HG02852 (cell line): ENCODE measurements around the gene BRIP1.

Experiments used
- ATAC-seq: cut with Tn5 transposase; IDR thresholded peaks from one replicate; pipeline ENCODE4 v1.9.1; 2021; ENCODE audit warnings: mild to moderate bottlenecking, moderate library complexity; ENCODE audit not compliant: unreplicated experiment

The BRIP1 gene

GRCh38 chr17:61768405-61768804 lies 94.9 kb downstream of the BRIP1 start:
- ATAC-seq, result no peak

- no peak for ATAC-seq
Measured at GRCh38 chr17:61766520-61766919, 96.8 kb downstream of the BRIP1 start.

GRCh38 chr17:61764846-61765245 lies 98.5 kb downstream of the BRIP1 start:
- ATAC-seq, result no peak

- no peak for ATAC-seq
Measured at GRCh38 chr17:61761827-61762226, 101.5 kb downstream of the BRIP1 start.

GRCh38 chr17:61759362-61759761 lies 104.0 kb downstream of the BRIP1 start:
- no peak for ATAC-seq

- no peak for ATAC-seq
Measured at GRCh38 chr17:61758430-61758829, 104.9 kb downstream of the BRIP1 start.

GRCh38 chr17:61757168-61757567 lies 106.2 kb downstream of the BRIP1 start:
- ATAC-seq, result peak; percentile 86

- ATAC-seq, result no peak
Measured at GRCh38 chr17:61756561-61756960, 106.8 kb downstream of the BRIP1 start.

GRCh38 chr17:61755668-61756067 lies 107.7 kb downstream of the BRIP1 start:
- ATAC-seq, result no peak

- no peak for ATAC-seq
Measured at GRCh38 chr17:61755078-61755477, 108.2 kb downstream of the BRIP1 start.

- no peak for ATAC-seq
Measured at GRCh38 chr17:61754124-61754523, 109.2 kb downstream of the BRIP1 start.

GRCh38 chr17:61753696-61754095 lies 109.6 kb downstream of the BRIP1 start:
- ATAC-seq, result no peak

- peak; percentile 98 for ATAC-seq
Measured at GRCh38 chr17:61750656-61751055, 112.7 kb downstream of the BRIP1 start.

- ATAC-seq, result no peak
Measured at GRCh38 chr17:61749823-61750404, 113.4 kb downstream of the BRIP1 start.

GRCh38 chr17:61746248-61746985 lies 116.9 kb downstream of the BRIP1 start:
- ATAC-seq, result no peak

- no peak for ATAC-seq
Measured at GRCh38 chr17:61744804-61745203, 118.5 kb downstream of the BRIP1 start.

- ATAC-seq, result no peak
Measured at GRCh38 chr17:61744252-61744651, 119.1 kb downstream of the BRIP1 start.

GRCh38 chr17:61743766-61744165 lies 119.6 kb downstream of the BRIP1 start:
- ATAC-seq, result no peak

- ATAC-seq, result no peak
Measured at GRCh38 chr17:61739002-61739401, 124.3 kb downstream of the BRIP1 start.

- ATAC-seq, result no peak
Measured at GRCh38 chr17:61738249-61738648, 125.1 kb downstream of the BRIP1 start.

- no peak for ATAC-seq
Measured at GRCh38 chr17:61737820-61738219, 125.5 kb downstream of the BRIP1 start.

- ATAC-seq, result no peak
Measured at GRCh38 chr17:61736438-61736837, 126.9 kb downstream of the BRIP1 start.

- ATAC-seq, result no peak
Measured at GRCh38 chr17:61735807-61736206, 127.5 kb downstream of the BRIP1 start.
